ENCODE measurements around the gene MAP3K14.

The MAP3K14 gene

GRCh38 chr17:45338023-45338781 lies 21.4 kb upstream of the MAP3K14 start:
- no peak for DNase-seq

GRCh38 chr17:45336390-45337182 lies 19.8 kb upstream of the MAP3K14 start:
- DNase-seq = no peak

GRCh38 chr17:45335721-45336120 lies 18.9 kb upstream of the MAP3K14 start:
- no peak for DNase-seq

GRCh38 chr17:45334701-45335677 lies 18.2 kb upstream of the MAP3K14 start:
- DNase-seq = no peak

GRCh38 chr17:45334231-45334630 lies 17.4 kb upstream of the MAP3K14 start:
- peak; percentile 20 for DNase-seq

GRCh38 chr17:45333702-45334092 lies 16.9 kb upstream of the MAP3K14 start:
- no peak for DNase-seq

- no peak for DNase-seq
Observed at GRCh38 chr17:45332989-45333701, 16.3 kb upstream of the MAP3K14 start.

- no peak for DNase-seq
Observed at GRCh38 chr17:45332505-45332904, 15.7 kb upstream of the MAP3K14 start.

GRCh38 chr17:45326626-45327025 lies 9.8 kb upstream of the MAP3K14 start:
- no peak for DNase-seq

- DNase-seq = no peak
Observed at GRCh38 chr17:45325810-45326209, 9.0 kb upstream of the MAP3K14 start.

- DNase-seq = no peak
Observed at GRCh38 chr17:45324336-45324735, 7.5 kb upstream of the MAP3K14 start.

- DNase-seq = no peak
Observed at GRCh38 chr17:45322168-45322567, 5.3 kb upstream of the MAP3K14 start.

GRCh38 chr17:45320931-45321461 lies 4.2 kb upstream of the MAP3K14 start:
- DNase-seq = no peak

- DNase-seq = no peak
Observed at GRCh38 chr17:45320349-45320930, 3.6 kb upstream of the MAP3K14 start.

- no peak for DNase-seq
Observed at GRCh38 chr17:45319239-45319703, 2.5 kb upstream of the MAP3K14 start.

- DNase-seq = no peak
Observed at GRCh38 chr17:45318561-45319230, 1.9 kb upstream of the MAP3K14 start.

GRCh38 chr17:45317111-45317928 lies 500 bp upstream of the MAP3K14 start:
- peak; percentile 95 for DNase-seq

- DNase-seq = no peak
Observed at GRCh38 chr17:45315648-45316433, 979 bp downstream of the MAP3K14 start.

All from NCI-H2029 treated with DMSO at 0.1 percent for 48 hours (cell line).